ENCODE data around the gene POM121L2. TPM values are rescaled to one million over a fixed set of nuclear protein-coding genes. Genes with fewer than 3 reads are reported as not detected.

POM121L2 gene
- total RNA-seq, 2 experiments from 2014 or later, result not detected

GRCh38 chr6:27280064-27280539, 32.0 kb downstream of the POM121L2 start:
- no peak overlapping the region for H3K27ac ChIP-seq (ENCODE audit: low read depth in 1 of 2, low read length in 2 of 2)
- H3K27me3 ChIP-seq (ENCODE audit: control insufficient read depth in 1 of 2, insufficient read depth in 2 of 2, low read length in 2 of 2), result peaks cover 76 to 87% of the 10 kb centered on the region in 2 experiments
- no peak for TF ChIP-seq CTCF (IDR thresholded peaks at IDR 0.05)
- peak in 4 of 14 experiments; percentile 9 to 32 (median 24) for DNase-seq
- no peaks in the 10 kb centered on the region for H3K36me3 ChIP-seq (ENCODE audit: insufficient read depth, low read length)
- ATAC-seq (ENCODE audit: poor library complexity), result no peak
- H3K4me1 Mint-ChIP-seq (ENCODE audit: low read depth), result peaks cover 9% of the 10 kb centered on the region
- H3K4me3 Mint-ChIP-seq, result peak overlapping the region; percentile 30
- ChIA-PET POLR2A (no interaction called here), CTCF (no interaction called here)
- peaks cover 16% of the 10 kb centered on the region for H3K9me3 Mint-ChIP-seq
- H3K36me3 Mint-ChIP-seq (ENCODE audit: low read depth), result peaks cover 18% of the 10 kb centered on the region
- peaks cover 95% of the 10 kb centered on the region for H3K27me3 Mint-ChIP-seq
- peaks cover 2% of the 10 kb centered on the region for H3K4me1 ChIP-seq (ENCODE audit: insufficient read depth, low read length)
- H3K27ac Mint-ChIP-seq, result peak overlapping the region; percentile 45
- intact Hi-C loops (cut with DNase I, micrococcal nuclease), result loop anchor here in 1 of 2 experiments (1.0 to 5.0 kb wide), 2 partner anchors 15 to 43 kb away; no protein-coding TSS in a partner anchor
- peaks cover 42 to 60% of the 10 kb centered on the region in 2 experiments for H3K9me3 ChIP-seq (ENCODE audit: control insufficient read depth in 1 of 2, insufficient read depth in 1 of 2, low read length in 2 of 2)
- no peak overlapping the region for H3K4me3 ChIP-seq (ENCODE audit: low read length)

GRCh38 chr6:27279513-27280063, 32.5 kb downstream of the POM121L2 start:
- no peak overlapping the region for H3K4me3 ChIP-seq (ENCODE audit: low read length)
- no peak overlapping the region for H3K4me3 Mint-ChIP-seq
- intact Hi-C loops (cut with DNase I, micrococcal nuclease), result loop anchor here in 1 of 2 experiments (1.0 to 5.0 kb wide), 2 partner anchors 16 to 42 kb away; no protein-coding TSS in a partner anchor
- peaks cover 14% of the 10 kb centered on the region for H3K36me3 Mint-ChIP-seq (ENCODE audit: low read depth)
- H3K4me1 ChIP-seq (ENCODE audit: insufficient read depth, low read length), result peaks cover 2% of the 10 kb centered on the region
- ATAC-seq (ENCODE audit: poor library complexity) (no peak), DNase-seq (no peak)
- peaks cover 9% of the 10 kb centered on the region for H3K4me1 Mint-ChIP-seq (ENCODE audit: low read depth)
- H3K27ac ChIP-seq (ENCODE audit: low read depth in 1 of 2, low read length in 2 of 2), result no peak overlapping the region
- peaks cover 76 to 86% of the 10 kb centered on the region in 2 experiments for H3K27me3 ChIP-seq (ENCODE audit: control insufficient read depth in 1 of 2, insufficient read depth in 2 of 2, low read length in 2 of 2)
- POLR2A ChIA-PET, result no interaction called here
- peaks cover 16% of the 10 kb centered on the region for H3K9me3 Mint-ChIP-seq
- peaks cover 42 to 59% of the 10 kb centered on the region in 2 experiments for H3K9me3 ChIP-seq (ENCODE audit: control insufficient read depth in 1 of 2, insufficient read depth in 1 of 2, low read length in 2 of 2)
- peaks cover 95% of the 10 kb centered on the region for H3K27me3 Mint-ChIP-seq
- H3K36me3 ChIP-seq (ENCODE audit: insufficient read depth, low read length), result no peaks in the 10 kb centered on the region
- no peak for TF ChIP-seq CTCF (IDR thresholded peaks at IDR 0.05)
- peak overlapping the region; percentile 45 for H3K27ac Mint-ChIP-seq
- CTCF ChIA-PET, result no interaction called here

GRCh38 chr6:27275025-27275956, 36.8 kb downstream of the POM121L2 start:
- H3K27me3 Mint-ChIP-seq, result peaks cover 85% of the 10 kb centered on the region
- no peak for TF ChIP-seq CTCF (IDR thresholded peaks at IDR 0.05)
- ChIA-PET CTCF (no interaction called here), POLR2A (no interaction called here)
- H3K36me3 Mint-ChIP-seq (ENCODE audit: low read depth), result peaks cover 7% of the 10 kb centered on the region
- ATAC-seq (ENCODE audit: poor library complexity), result no peak
- peaks cover 3% of the 10 kb centered on the region for H3K4me1 Mint-ChIP-seq (ENCODE audit: low read depth)
- Histone ChIP-seq H3K4me3 (ENCODE audit: low read length) (no peak overlapping the region), H3K27ac (ENCODE audit: low read depth in 1 of 2, low read length in 2 of 2) (no peak overlapping the region), H3K9me3 (ENCODE audit: control insufficient read depth in 1 of 2, insufficient read depth in 1 of 2, low read length in 2 of 2) (peaks cover 14 to 39% of the 10 kb centered on the region in 2 experiments), H3K36me3 (ENCODE audit: insufficient read depth, low read length) (no peaks in the 10 kb centered on the region), H3K4me1 (ENCODE audit: insufficient read depth, low read length) (peaks cover 2% of the 10 kb centered on the region), H3K27me3 (ENCODE audit: control insufficient read depth in 1 of 2, insufficient read depth in 2 of 2, low read length in 2 of 2) (peaks cover 68% of the 10 kb centered on the region in 2 experiments)
- H3K9me3 Mint-ChIP-seq, result peaks cover 8% of the 10 kb centered on the region
- H3K4me3 Mint-ChIP-seq, result no peak overlapping the region
- intact Hi-C loops (cut with DNase I, micrococcal nuclease), result no loop called here
- DNase-seq, result no peak
- no peak overlapping the region for H3K27ac Mint-ChIP-seq
